Measurements from ENCODE around the gene THRA. TPM values are rescaled to one million over a fixed set of nuclear protein-coding genes. Genes with fewer than 3 reads are reported as not detected.

THRA gene
- 20.7 and 29.0 TPM in 2 replicates for polyA plus RNA-seq (2014; cell fraction: cytosol; rRNA removed)
- 11.1 and 12.1 TPM in 2 replicates for polyA plus RNA-seq (2014; cell fraction: nucleus; rRNA removed)

GRCh38 chr17:40062329-40063186 lies at the start of gene THRA:
THRA (plus strand) TSS chr17:40062965; CDS start chr17:40074489, 11,524 bp downstream.
- peak; percentile 48 for DNase-seq (ENCODE audit: low spot score)

DNA sequence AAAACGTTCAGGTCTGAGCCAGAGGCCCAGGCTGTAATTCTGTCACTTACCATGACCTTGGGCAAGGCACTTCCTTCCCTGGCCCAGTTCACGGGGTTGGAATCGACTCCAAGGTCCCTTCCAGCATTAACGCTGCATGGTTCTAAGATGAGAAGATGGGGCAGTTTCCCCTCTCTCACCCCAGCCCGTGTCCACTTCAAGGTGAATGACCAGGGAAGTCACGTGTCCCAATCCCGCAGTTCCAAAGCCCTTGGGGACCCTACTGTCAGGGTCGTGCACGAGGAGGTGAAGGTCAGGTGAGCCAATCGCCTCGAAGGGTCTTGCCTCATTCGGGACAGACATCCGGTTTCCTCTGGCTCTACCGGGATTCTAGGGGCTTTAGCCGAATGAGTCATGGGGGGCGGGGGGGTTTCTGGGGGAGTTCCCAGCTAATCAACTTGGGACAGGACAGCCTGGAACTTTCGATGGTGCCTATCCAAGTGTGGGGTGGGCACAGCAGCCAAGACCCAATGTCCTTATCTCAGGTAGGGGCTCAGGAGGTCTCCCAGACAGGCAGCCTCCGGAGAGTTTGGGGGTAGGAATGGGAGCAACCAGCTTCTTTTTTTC lies 48.3 kb upstream of the THRA start:
- no peak for DNase-seq (ENCODE audit: low spot score)

DNA sequence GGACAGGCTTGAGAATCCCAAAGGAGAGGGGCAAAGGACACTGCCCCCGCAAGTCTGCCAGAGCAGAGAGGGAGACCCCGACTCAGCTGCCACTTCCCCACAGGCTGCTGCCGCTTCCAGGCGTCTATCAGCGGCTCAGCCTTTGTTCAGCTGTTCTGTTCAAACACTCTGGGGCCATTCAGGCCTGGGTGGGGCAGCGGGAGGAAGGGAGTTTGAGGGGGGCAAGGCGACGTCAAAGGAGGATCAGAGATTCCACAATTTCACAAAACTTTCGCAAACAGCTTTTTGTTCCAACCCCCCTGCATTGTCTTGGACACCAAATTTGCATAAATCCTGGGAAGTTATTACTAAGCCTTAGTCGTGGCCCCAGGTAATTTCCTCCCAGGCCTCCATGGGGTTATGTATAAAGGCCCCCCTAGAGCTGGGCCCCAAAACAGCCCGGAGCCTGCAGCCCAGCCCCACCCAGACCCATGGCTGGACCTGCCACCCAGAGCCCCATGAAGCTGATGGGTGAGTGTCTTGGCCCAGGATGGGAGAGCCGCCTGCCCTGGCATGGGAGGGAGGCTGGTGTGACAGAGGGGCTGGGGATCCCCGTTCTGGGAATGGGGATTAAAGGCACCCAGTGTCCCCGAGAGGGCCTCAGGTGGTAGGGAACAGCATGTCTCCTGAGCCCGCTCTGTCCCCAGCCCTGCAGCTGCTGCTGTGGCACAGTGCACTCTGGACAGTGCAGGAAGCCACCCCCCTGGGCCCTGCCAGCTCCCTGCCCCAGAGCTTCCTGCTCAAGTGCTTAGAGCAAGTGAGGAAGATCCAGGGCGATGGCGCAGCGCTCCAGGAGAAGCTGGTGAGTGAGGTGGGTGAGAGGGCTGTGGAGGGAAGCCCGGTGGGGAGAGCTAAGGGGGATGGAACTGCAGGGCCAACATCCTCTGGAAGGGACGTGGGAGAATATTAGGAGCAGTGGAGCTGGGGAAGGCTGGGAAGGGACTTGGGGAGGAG lies 47.5 kb upstream of the THRA start, which contains the start of gene CSF3:
CSF3 (plus strand) TSS at position 436 of the 993 bp plus-strand sequence; CDS start at position 471, 35 bp downstream.
- DNase-seq (ENCODE audit: low spot score) = no peak

DNA sequence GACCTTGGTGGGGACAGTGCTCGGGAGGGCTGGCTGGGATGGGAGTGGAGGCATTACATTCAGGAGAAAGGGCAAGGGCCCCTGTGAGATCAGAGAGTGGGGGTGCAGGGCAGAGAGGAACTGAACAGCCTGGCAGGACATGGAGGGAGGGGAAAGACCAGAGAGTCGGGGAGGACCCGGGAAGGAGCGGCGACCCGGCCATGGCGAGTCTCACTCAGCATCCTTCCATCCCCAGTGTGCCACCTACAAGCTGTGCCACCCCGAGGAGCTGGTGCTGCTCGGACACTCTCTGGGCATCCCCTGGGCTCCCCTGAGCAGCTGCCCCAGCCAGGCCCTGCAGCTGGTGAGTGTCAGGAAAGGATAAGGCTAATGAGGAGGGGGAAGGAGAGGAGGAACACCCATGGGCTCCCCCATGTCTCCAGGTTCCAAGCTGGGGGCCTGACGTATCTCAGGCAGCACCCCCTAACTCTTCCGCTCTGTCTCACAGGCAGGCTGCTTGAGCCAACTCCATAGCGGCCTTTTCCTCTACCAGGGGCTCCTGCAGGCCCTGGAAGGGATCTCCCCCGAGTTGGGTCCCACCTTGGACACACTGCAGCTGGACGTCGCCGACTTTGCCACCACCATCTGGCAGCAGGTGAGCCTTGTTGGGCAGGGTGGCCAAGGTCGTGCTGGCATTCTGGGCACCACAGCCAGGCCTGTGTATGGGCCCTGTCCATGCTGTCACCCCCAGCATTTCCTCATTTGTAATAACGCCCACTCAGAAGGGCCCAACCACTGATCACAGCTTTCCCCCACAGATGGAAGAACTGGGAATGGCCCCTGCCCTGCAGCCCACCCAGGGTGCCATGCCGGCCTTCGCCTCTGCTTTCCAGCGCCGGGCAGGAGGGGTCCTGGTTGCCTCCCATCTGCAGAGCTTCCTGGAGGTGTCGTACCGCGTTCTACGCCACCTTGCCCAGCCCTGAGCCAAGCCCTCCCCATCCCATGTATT lies 46.5 kb upstream of the THRA start:
- no peak for DNase-seq (ENCODE audit: low spot score)

DNA sequence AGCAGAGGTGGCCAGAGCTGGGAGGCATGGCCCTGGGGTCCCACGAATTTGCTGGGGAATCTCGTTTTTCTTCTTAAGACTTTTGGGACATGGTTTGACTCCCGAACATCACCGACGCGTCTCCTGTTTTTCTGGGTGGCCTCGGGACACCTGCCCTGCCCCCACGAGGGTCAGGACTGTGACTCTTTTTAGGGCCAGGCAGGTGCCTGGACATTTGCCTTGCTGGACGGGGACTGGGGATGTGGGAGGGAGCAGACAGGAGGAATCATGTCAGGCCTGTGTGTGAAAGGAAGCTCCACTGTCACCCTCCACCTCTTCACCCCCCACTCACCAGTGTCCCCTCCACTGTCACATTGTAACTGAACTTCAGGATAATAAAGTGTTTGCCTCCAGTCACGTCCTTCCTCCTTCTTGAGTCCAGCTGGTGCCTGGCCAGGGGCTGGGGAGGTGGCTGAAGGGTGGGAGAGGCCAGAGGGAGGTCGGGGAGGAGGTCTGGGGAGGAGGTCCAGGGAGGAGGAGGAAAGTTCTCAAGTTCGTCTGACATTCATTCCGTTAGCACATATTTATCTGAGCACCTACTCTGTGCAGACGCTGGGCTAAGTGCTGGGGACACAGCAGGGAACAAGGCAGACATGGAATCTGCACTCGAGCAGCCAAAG lies 45.2 kb upstream of the THRA start:
- no peak for DNase-seq (ENCODE audit: low spot score)

DNA sequence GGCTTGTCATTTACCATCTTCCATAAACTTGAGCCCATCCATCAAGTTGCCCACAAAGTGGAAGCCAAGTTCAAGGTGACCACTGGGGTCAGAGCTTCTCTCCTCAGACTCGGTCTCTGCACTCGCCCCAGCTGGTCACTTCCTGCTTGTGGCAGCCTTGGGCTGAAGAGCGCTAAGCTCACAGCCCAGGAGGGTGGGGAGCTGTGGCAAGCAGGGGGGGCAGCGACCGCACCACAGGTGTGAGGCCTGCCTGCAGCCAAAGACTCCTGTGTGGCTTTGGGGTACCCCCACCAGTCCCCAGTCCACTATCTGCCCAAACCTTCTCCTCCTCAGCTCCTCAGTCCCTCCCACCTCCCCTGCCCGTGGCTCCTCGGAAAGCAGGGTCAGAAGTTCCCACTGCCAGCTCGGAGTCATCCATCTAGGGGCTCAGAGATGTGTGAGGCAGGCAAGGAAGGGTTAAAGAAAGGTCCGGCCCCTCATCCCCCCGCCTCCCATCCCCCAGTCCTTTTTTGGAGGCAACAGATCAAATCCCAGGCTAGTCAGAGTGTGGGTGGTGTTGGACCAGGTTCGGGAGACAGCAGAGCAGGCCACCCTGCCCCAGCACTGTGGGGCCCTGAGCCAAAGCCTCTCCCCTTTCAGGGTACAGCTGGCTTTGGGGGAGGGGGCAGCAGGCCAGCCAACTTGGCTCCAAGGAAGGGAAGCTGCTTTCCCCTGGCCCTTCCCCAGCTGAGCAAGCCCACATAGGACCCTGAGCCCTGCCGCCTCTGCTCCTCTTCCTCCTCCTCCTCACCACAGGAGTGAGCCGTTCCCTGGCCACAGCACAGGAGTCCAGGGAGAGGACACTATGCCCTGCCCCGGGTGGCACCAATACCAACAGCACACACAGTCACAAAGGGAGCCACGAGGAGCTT lies 44.3 kb upstream of the THRA start:
- no peak for DNase-seq (ENCODE audit: low spot score)

DNA sequence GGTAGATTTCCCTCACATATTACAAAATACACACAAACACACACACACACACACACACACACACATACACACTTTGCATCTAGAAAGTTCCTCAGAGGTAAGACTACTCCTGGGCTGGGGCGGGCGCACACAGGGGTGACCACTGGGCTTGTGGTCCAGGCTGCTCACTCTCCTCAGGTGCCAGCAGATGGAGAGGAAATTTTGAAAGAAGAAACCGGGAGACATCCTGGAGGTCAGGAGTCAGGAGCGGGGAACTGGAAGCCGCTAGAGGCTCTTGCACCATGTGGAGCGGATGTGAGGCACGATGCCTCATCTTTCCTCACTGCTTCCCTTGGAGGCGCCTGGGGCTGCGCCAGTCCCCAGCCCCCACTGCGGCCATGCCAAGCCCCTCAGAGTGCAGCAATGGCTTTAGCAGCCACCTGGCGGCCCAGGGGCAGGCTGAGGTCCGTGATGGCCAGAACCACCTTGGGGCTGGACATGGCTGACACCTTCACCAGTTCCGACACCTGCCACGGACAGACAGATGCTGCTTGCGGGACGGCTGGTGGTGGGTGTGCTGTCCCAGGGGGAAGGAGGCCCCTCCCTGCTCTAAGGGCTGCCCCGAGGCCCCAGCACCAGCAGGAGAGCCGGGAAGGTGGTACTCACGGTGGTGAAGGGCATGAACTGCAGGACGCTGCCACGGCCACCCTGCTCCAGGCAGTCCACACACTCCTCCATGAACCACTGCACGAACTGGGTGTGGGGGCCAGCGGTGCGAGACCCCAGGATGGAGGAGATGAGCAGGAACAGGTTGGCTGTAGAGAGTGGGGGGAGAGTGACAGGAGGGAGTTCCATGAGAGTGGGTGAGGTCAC lies 43.4 kb upstream of the THRA start:
- no peak for DNase-seq (ENCODE audit: low spot score)

GRCh38 chr17:40020146-40020545 lies 42.6 kb upstream of the THRA start:
- no peak for DNase-seq (ENCODE audit: low spot score)

GRCh38 chr17:40021451-40021971 lies 41.3 kb upstream of the THRA start:
- DNase-seq (ENCODE audit: low spot score) = no peak

GRCh38 chr17:40022497-40022896 lies 40.3 kb upstream of the THRA start:
- no peak for DNase-seq (ENCODE audit: low spot score)

DNA sequence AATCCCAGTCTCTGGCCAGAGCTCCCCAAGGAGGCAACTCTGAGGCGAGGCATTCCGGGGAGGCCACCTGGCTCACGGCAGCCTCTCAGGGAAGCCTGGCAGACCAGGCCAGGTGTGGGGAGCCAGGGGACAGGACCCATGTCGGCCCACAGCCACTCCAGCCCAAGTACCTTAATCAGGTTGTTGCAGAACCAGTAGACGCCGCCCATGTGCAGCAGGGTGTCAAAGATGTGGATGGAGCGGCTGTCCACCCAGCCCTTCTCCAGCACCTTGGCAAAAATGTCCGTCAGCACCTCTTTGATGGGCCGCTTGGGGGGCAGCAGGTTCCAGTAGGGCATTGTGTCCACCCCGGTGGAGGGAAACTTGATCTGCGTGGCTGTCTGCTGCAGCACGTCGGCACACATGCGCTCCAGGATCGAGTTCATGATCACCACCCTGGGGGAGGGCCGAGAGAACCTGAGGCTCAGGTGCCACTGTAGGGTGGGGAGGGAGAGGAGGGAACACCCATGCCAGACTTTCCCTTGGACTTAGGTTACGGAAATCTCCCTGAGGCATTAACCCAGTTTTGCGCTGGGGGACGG lies 39.7 kb upstream of the THRA start:
- DNase-seq (ENCODE audit: low spot score) = no peak

DNA sequence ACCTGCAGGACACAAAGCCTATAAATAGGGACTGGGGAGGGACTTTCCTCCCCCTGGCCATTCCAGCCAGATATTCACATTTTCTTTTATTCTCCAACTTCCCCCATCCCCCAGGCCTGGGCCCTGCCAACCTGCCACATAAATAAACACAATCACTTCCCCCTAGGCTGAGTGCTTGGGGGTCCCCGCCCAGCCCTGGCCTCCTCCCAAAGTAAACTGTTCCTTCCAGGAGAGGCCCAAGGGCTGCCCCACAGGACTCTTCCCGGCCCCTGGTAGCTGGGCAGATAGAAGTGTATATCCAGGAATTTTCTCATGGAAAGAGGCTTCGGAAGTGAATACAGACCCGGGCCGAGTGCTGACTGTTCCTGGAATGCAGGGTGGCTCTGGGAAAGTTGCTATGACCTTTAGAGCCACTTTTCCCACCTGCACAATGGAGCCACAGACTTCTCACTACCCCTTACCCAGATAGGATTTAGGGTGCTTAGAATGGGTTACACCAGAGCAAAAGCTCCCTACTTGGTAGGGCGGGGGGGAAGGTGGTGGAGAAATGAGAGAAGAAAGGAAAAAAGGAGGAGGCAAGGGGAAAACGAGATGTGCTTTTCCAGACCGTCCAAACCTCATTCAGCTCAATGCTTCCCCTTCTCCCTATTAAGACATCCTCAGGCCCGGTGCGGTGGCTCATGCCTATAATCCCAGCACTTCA lies 39.0 kb upstream of the THRA start:
- no peak for DNase-seq (ENCODE audit: low spot score)

- DNase-seq (ENCODE audit: low spot score) = no peak
Observed at GRCh38 chr17:40024901-40025300, 37.9 kb upstream of the THRA start.

DNA sequence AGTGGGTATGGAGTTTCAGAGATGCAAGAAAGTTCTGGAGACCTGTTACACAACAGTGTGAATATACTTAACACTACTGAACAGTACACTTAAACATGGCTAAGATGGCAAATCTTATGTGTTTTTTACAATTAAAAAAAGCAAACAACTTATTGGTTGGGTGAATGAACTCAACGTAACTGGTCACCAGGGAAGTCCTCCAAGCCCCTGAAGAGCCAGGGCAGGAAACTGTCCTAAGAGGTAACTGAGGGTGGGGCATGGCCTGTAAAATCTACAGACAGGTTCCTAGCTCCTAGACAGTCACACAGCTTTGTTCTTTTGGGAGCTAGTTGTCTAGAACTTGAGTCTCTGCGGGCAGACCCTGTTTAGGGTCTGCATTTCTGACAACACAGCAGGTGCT lies 37.2 kb upstream of the THRA start:
- DNase-seq (ENCODE audit: low spot score) = no peak

DNA sequence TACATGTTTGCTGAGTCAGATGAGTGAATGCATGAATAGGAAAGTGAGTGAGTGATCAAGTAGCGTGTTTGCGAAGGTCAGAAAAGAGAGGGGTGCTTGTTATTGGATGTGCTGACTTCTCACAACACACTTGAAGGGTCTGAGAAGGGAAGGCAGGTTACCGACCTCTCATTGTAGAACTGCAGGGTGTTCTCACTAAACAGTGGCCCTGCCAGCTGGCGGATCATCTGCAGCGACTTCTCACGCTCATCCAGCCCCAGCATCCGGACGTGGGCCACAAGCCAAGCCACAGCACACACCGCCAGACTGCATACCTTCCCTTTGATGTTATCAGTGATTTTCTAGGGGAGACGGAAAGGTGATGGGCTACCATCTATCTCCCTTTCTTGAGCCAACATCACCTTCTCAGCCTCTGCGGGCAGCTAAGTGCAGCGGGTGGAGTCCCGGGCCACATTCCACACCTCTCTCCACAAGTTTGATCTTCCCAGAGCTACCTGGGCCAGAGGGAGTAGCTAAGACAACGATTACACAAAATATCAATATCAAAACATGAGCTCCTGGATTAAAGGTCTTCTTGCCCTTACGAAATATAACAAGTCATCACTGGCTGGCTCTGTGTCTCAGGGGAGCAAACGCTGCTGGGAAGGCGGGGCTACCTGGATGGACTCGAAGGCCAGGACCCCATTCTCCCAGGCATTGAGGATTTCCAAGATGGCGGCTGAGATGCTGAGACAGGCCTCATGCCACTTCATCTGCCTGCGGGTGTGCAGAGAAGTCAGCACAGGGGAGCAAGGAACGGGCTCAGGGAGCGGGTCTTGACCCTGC lies 36.6 kb upstream of the THRA start:
- no peak for DNase-seq (ENCODE audit: low spot score)
